Gastrocnemius medialis (tissue), 4 donors: ENCODE data around the gene LAMA3. TPM values are rescaled to one million over a fixed set of nuclear protein-coding genes. Genes with fewer than 3 reads are reported as not detected.

Experiments used
- ATAC-seq, 2 donors: fragments of 150-250 bp; one replicate each; pipeline ENCODE4 v1.9.1; 2016
- DNase-seq, 2 donors: peaks; one replicate each; pipeline ENCODE4 v3.0.0-alpha.2; 2019
- H3K27ac ChIP-seq, 4 donors: fragments of 200-600 bp; sonication (generic); 1 replicate in 1 of 4; 2 replicates in 3 of 4; pipeline ENCODE4 v1.5.1; 2016 to 2018; ENCODE audit warnings: mild to moderate bottlenecking in 2 of 4, moderate library complexity in 1 of 4
- H3K27me3 ChIP-seq, 3 donors: fragments of 200-600 bp; sonication (generic) in 2 of 3; 1 replicate in 1 of 3; 2 replicates in 2 of 3; pipeline versions ENCODE4 v1.5.1 to v1.6.0; 2016 to 2019; ENCODE audit warnings: mild to moderate bottlenecking in 1 of 3, moderate library complexity in 1 of 3
- H3K36me3 ChIP-seq, 2 donors: fragments of 200-600 bp; sonication (generic) in 1 of 2; one replicate each; pipeline ENCODE4 v1.5.1; 2017 to 2018
- H3K4me1 ChIP-seq, 2 donors: fragments of 200-600 bp; sonication (generic) in 1 of 2; one replicate each; pipeline ENCODE4 v1.5.1; 2016 to 2017; ENCODE audit warnings: mild to moderate bottlenecking in 2 of 2
- H3K4me3 ChIP-seq, 4 donors: fragments of 200-600 bp; sonication (generic) in 3 of 4; 1 replicate in 1 of 4; 2 replicates in 3 of 4; pipeline ENCODE4 v1.5.1; 2016 to 2019; ENCODE audit warnings: mild to moderate bottlenecking in 2 of 4
- H3K9me3 ChIP-seq, 3 donors: fragments of 200-600 bp; sonication (generic) in 2 of 3; 1 replicate in 1 of 3; 2 replicates in 2 of 3; pipeline ENCODE4 v1.5.1; 2016 to 2019
- POLR2A ChIP-seq, 2 donors: fragments of 450-650 bp; IDR thresholded peaks; one replicate each; pipeline ENCODE4 v1.6.1; 2017; ENCODE audit warnings: antibody characterized with exemption in 2 of 2, mild to moderate bottlenecking in 2 of 2, moderate library complexity in 2 of 2
- in situ Hi-C, 4 donors: fragments of 200-750 bp; cut with MboI; loops; one replicate each; pipeline versions ENCODE4 v1.15.0 to v1.8.0; 2017; ENCODE audit warnings: low sequenced_read_pairs in 4 of 4
- intact Hi-C: fragments of 100-400 bp; cut with DNase I; formaldehyde crosslinking; loops from one replicate; pipeline ENCODE4 v1.15.1; 2023; ENCODE audit warnings: low total_unique reads
- total RNA-seq, 4 donors: library from RNA; depleted of rRNA; stranded (reverse); fragments of >200 nt; gene quantifications; one replicate each; pipeline versions ENCODE4 v1.1.0 to v1.2.3, GENCODE V29; 2016
- TF ChIP-seq, protein P1 (sequence below), 5 experiments: fragments of 450-650 bp in 3 of 5; fragments of 200-600 bp in 2 of 5; sonication (generic) in 2 of 5; IDR thresholded peaks in 4 of 5; conservative IDR thresholded peaks in 1 of 5; 1 replicate in 4 of 5; 2 replicates in 1 of 5; pipeline ENCODE4 v1.5.1; 2016 to 2019; ENCODE audit warnings: antibody characterized with exemption in 5 of 5, mild to moderate bottlenecking in 3 of 5, moderate library complexity in 3 of 5

The LAMA3 gene
- total RNA-seq, 4 donors from 2014 or later: 1.1 to 5.3 (median 2.1) TPM

- Histone ChIP-seq H3K36me3 (no peaks in the 10 kb centered on the region), H3K27me3 (no peaks in the 10 kb centered on the region), H3K27ac (no peak overlapping the region), H3K4me3 (no peak overlapping the region), H3K4me1 (no peaks in the 10 kb centered on the region), H3K9me3 (no peaks in the 10 kb centered on the region)
- TF ChIP-seq POLR2A (IDR thresholded peaks at IDR 0.05): no peak
- TF ChIP-seq, protein P1, sequence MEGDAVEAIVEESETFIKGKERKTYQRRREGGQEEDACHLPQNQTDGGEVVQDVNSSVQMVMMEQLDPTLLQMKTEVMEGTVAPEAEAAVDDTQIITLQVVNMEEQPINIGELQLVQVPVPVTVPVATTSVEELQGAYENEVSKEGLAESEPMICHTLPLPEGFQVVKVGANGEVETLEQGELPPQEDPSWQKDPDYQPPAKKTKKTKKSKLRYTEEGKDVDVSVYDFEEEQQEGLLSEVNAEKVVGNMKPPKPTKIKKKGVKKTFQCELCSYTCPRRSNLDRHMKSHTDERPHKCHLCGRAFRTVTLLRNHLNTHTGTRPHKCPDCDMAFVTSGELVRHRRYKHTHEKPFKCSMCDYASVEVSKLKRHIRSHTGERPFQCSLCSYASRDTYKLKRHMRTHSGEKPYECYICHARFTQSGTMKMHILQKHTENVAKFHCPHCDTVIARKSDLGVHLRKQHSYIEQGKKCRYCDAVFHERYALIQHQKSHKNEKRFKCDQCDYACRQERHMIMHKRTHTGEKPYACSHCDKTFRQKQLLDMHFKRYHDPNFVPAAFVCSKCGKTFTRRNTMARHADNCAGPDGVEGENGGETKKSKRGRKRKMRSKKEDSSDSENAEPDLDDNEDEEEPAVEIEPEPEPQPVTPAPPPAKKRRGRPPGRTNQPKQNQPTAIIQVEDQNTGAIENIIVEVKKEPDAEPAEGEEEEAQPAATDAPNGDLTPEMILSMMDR (IDR thresholded peaks at IDR 0.05 in 4 of 5, conservative IDR thresholded peaks at IDR 0.05 in 1 of 5): no peak
- in situ Hi-C loops (loop anchor here in 1 of 4 donors (10.0 kb wide), 1 partner anchor 303 kb away; no protein-coding TSS in a partner anchor), intact Hi-C loops (no loop called here)
- ATAC-seq: no peak
- DNase-seq: no peak
These were observed 238.8 kb downstream of the LAMA3 start for GRCh38 chr18:23927821-23928746.

DNA sequence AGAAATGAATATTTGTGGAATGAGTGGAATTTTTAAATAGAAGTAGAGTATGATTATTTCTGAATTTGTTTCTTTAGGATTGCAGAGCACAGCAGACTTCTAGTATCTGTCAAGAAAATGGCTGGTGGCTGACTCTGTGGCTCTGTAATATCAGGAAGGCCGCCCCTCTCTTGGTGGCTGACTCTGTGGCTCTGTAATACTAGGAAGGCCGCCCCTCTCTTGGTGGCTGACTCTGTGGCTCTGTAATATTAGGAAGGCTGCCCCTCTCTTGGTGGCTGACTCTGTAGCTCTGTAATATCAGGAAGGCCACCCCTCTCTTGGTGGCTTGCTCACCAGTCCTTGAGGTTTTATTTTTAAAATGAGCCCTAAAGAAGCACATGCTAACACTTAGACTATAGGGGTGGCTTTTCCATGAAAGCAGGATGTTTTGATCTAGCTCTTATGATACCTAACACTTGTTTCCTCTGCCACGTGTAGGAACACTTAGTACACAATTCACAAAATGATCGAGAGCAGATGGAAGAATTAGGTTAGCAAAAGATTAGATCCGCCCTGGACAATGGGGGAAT is 240.2 kb downstream of the LAMA3 start:
- intact Hi-C loops (no loop called here), in situ Hi-C loops (loop anchor here in 1 of 4 donors (10.0 kb wide), 1 partner anchor 305 kb away; no protein-coding TSS in a partner anchor)
- Histone ChIP-seq H3K36me3 (no peaks in the 10 kb centered on the region), H3K27me3 (no peaks in the 10 kb centered on the region), H3K9me3 (no peaks in the 10 kb centered on the region), H3K4me3 (no peak overlapping the region), H3K4me1 (no peaks in the 10 kb centered on the region), H3K27ac (no peak overlapping the region)
- TF ChIP-seq POLR2A (IDR thresholded peaks at IDR 0.05): no peak
- TF ChIP-seq, protein P1 (IDR thresholded peaks at IDR 0.05 in 4 of 5, conservative IDR thresholded peaks at IDR 0.05 in 1 of 5): no peak
- DNase-seq (no peak), ATAC-seq (no peak)

- no peak overlapping the region for H3K27ac ChIP-seq
- no peaks in the 10 kb centered on the region for H3K4me1 ChIP-seq
- no peaks in the 10 kb centered on the region for H3K9me3 ChIP-seq
- H3K27me3 ChIP-seq: no peaks in the 10 kb centered on the region
- TF ChIP-seq, protein P1 (IDR thresholded peaks at IDR 0.05 in 4 of 5, conservative IDR thresholded peaks at IDR 0.05 in 1 of 5): no peak
- DNase-seq (no peak), ATAC-seq (no peak)
- no peaks in the 10 kb centered on the region for H3K36me3 ChIP-seq
- in situ Hi-C loops: no loop called here
- no peak overlapping the region for H3K4me3 ChIP-seq
- intact Hi-C loops: no loop called here
These were observed 240.7 kb downstream of the LAMA3 start for GRCh38 chr18:23930002-23930401.

- H3K27me3 ChIP-seq: no peaks in the 10 kb centered on the region
- TF ChIP-seq, protein P1 (IDR thresholded peaks at IDR 0.05 in 4 of 5, conservative IDR thresholded peaks at IDR 0.05 in 1 of 5): no peak
- TF ChIP-seq POLR2A (IDR thresholded peaks at IDR 0.05): no peak
- no peaks in the 10 kb centered on the region for H3K4me1 ChIP-seq
- H3K9me3 ChIP-seq: no peaks in the 10 kb centered on the region
- no peak overlapping the region for H3K27ac ChIP-seq
- ATAC-seq (no peak), DNase-seq (no peak)
- in situ Hi-C loops: no loop called here
- H3K4me3 ChIP-seq: no peak overlapping the region
- intact Hi-C loops: no loop called here
- H3K36me3 ChIP-seq: no peaks in the 10 kb centered on the region
These were observed 243.3 kb downstream of the LAMA3 start for GRCh38 chr18:23932385-23933067.
